Measurements from ENCODE around the gene EXOC6B.

EXOC6B gene

GRCh38 chr2:72274380-72274797 is 551.4 kb downstream of the EXOC6B start:
- Histone ChIP-seq H3K9me3 (ENCODE audit: control insufficient read depth, low read length) (no peaks in the 10 kb centered on the region), H3K79me2 (no peaks in the 10 kb centered on the region), H3K4me2 (ENCODE audit: low read length) (peak overlapping the region; percentile 25), H3K27ac (no peak overlapping the region), H3K4me1 (peaks cover 39% of the 10 kb centered on the region), H3K27me3 (ENCODE audit: control insufficient read depth, insufficient read depth, low read length) (no peaks in the 10 kb centered on the region), H3K9ac (no peak overlapping the region), H3K36me3 (ENCODE audit: control insufficient read depth, insufficient read depth, low read length) (no peaks in the 10 kb centered on the region), H3K4me3 (ENCODE audit: low read depth, low read length) (no peak overlapping the region), H2AFZ (no peak overlapping the region)
- TF ChIP-seq CTCF (IDR thresholded peaks at IDR 0.05): no peak

GRCh38 chr2:72273384-72273783 is 552.4 kb downstream of the EXOC6B start:
- Histone ChIP-seq H3K79me2 (no peaks in the 10 kb centered on the region), H3K9ac (no peak overlapping the region), H3K27me3 (ENCODE audit: control insufficient read depth, insufficient read depth, low read length) (no peaks in the 10 kb centered on the region), H3K27ac (no peak overlapping the region), H2AFZ (no peak overlapping the region), H3K4me2 (ENCODE audit: low read length) (no peak overlapping the region), H3K4me3 (ENCODE audit: low read depth, low read length) (no peak overlapping the region), H3K36me3 (ENCODE audit: control insufficient read depth, insufficient read depth, low read length) (no peaks in the 10 kb centered on the region), H3K4me1 (peaks cover 35% of the 10 kb centered on the region), H3K9me3 (ENCODE audit: control insufficient read depth, low read length) (no peaks in the 10 kb centered on the region)
- no peak for TF ChIP-seq CTCF (IDR thresholded peaks at IDR 0.05)

DNA sequence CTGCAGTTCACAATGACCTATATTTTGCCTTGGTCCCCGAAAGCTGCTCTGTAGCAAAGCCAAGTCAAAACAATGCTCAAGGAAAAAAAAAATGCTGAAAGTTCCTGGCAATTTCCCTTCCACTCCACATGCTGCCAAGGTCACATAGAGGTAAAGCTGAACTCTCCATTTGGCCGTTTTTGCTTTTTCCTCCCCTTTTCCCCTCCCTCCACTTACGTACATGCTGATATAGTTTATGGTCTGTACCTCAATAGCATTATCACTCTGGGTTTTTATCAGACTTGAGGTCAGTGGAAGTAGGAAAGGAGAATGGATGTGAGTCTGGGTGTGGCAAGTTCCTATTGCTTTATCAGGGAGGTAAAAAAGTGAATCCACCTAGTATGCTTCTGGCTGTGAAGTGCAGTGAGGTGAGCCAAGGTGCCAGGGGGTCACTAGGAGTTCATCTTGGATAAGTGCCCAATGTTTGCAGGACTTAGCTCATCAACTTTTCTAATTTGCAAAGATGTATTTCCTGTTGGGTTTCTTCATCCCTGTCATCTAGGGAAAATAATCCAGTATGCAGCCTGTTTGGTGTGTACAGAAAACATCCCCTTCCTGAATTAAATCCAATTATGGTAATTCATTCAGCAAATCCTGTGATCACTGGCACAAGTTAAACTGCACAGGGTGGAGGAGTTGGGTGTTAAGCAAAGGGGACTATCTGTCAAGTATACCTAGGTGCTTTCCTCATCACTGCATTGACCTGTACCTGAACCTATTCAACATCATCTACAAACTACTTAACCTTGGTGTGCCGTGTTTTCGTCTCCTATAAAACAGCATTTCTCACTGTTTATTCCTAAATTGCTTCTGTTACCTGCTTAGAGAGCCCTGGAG is 553.8 kb downstream of the EXOC6B start:
- Histone ChIP-seq H3K36me3 (ENCODE audit: control insufficient read depth, insufficient read depth, low read length) (no peaks in the 10 kb centered on the region), H3K27me3 (ENCODE audit: control insufficient read depth, insufficient read depth, low read length) (no peaks in the 10 kb centered on the region), H3K79me2 (no peaks in the 10 kb centered on the region), H2AFZ (no peak overlapping the region), H3K4me3 (ENCODE audit: low read depth, low read length) (no peak overlapping the region), H3K27ac (peak overlapping the region; percentile 55), H3K9me3 (ENCODE audit: control insufficient read depth, low read length) (no peaks in the 10 kb centered on the region), H3K4me2 (ENCODE audit: low read length) (peak overlapping the region; percentile 49), H3K9ac (no peak overlapping the region), H3K4me1 (peaks cover 30% of the 10 kb centered on the region)
- TF ChIP-seq CTCF (IDR thresholded peaks at IDR 0.05): no peak

GRCh38 chr2:72271276-72271614 is 554.6 kb downstream of the EXOC6B start:
- Histone ChIP-seq H3K9ac (no peak overlapping the region), H3K4me2 (ENCODE audit: low read length) (peak overlapping the region; percentile 23), H3K27me3 (ENCODE audit: control insufficient read depth, insufficient read depth, low read length) (no peaks in the 10 kb centered on the region), H3K4me1 (peaks cover 29% of the 10 kb centered on the region), H3K4me3 (ENCODE audit: low read depth, low read length) (no peak overlapping the region), H3K79me2 (no peaks in the 10 kb centered on the region), H3K9me3 (ENCODE audit: control insufficient read depth, low read length) (no peaks in the 10 kb centered on the region), H3K27ac (no peak overlapping the region), H3K36me3 (ENCODE audit: control insufficient read depth, insufficient read depth, low read length) (no peaks in the 10 kb centered on the region), H2AFZ (no peak overlapping the region)
- no peak for TF ChIP-seq CTCF (IDR thresholded peaks at IDR 0.05)

Measured in parathyroid adenoma (tissue), 2 donors.